Measurements from ENCODE around the gene FRMPD2. TPM values are rescaled to one million over a fixed set of nuclear protein-coding genes. Genes with fewer than 3 reads are reported as not detected.
"Not testable (repeated sequence)": the region's sequence is repeated elsewhere in the genome, so short reads cannot be mapped to it uniquely, and the experiment has no call there.

The FRMPD2 gene
- total RNA-seq, 4 donors from 2014 or later, result not detected

- intact Hi-C loops (cut with DNase I), result not testable (repeated sequence)
Observed at GRCh38 chr10:48154211-48155140, 120.0 kb downstream of the FRMPD2 start.

GRCh38 chr10:48147643-48148042 is 126.9 kb downstream of the FRMPD2 start:
- H3K4me3 ChIP-seq; H3K36me3 ChIP-seq; H3K27me3 ChIP-seq; H3K9me3 ChIP-seq; DNase-seq (ENCODE audit: extremely low spot score); H3K4me1 ChIP-seq; H3K27ac ChIP-seq (replicated peaks in 1 of 4); intact Hi-C loops (cut with DNase I): not testable (repeated sequence)
- no CpG with 5 or more reads among the region's 3 CpGs for WGBS

More at GRCh38 chr10:48154211-48155140, 120.0 kb downstream of the FRMPD2 start:
- not testable (repeated sequence) for DNase-seq (ENCODE audit: extremely low spot score); H3K4me1 ChIP-seq; H3K9me3 ChIP-seq; H3K4me3 ChIP-seq; H3K27ac ChIP-seq (replicated peaks in 1 of 4); H3K36me3 ChIP-seq; H3K27me3 ChIP-seq
- 74% methylated on average over 3 of the region's 6 CpGs for WGBS

GRCh38 chr10:48143721-48144642 is 130.5 kb downstream of the FRMPD2 start:
- no CpG with 5 or more reads among the region's 10 CpGs for WGBS
- H3K27ac ChIP-seq (replicated peaks in 1 of 4); DNase-seq (ENCODE audit: extremely low spot score); H3K36me3 ChIP-seq; H3K27me3 ChIP-seq; H3K4me1 ChIP-seq; H3K9me3 ChIP-seq; intact Hi-C loops (cut with DNase I); H3K4me3 ChIP-seq: not testable (repeated sequence)

- H3K36me3 ChIP-seq; H3K27me3 ChIP-seq; H3K27ac ChIP-seq (replicated peaks in 1 of 4); H3K4me1 ChIP-seq; DNase-seq (ENCODE audit: extremely low spot score); intact Hi-C loops (cut with DNase I); H3K4me3 ChIP-seq; H3K9me3 ChIP-seq: not testable (repeated sequence)
- WGBS, result no CpG with 5 or more reads among the region's 3 CpGs
Observed at GRCh38 chr10:48140949-48141348, 133.5 kb downstream of the FRMPD2 start.

- H3K27ac ChIP-seq (replicated peaks in 1 of 4); H3K36me3 ChIP-seq; DNase-seq (ENCODE audit: extremely low spot score); H3K9me3 ChIP-seq; H3K27me3 ChIP-seq; intact Hi-C loops (cut with DNase I); H3K4me3 ChIP-seq; H3K4me1 ChIP-seq: not testable (repeated sequence)
- WGBS, result no CpG with 5 or more reads among the region's 53 CpGs
Observed at GRCh38 chr10:48139953-48140850, 134.3 kb downstream of the FRMPD2 start.

GRCh38 chr10:48128954-48129353 is 145.5 kb downstream of the FRMPD2 start:
- H3K27ac ChIP-seq (replicated peaks in 1 of 4); DNase-seq (ENCODE audit: extremely low spot score); H3K27me3 ChIP-seq; H3K4me3 ChIP-seq; H3K36me3 ChIP-seq; H3K9me3 ChIP-seq; H3K4me1 ChIP-seq; intact Hi-C loops (cut with DNase I): not testable (repeated sequence)
- no CpG with 5 or more reads among the region's 2 CpGs for WGBS

GRCh38 chr10:48126251-48126650 is 148.2 kb downstream of the FRMPD2 start:
- H3K4me3 ChIP-seq; H3K36me3 ChIP-seq; DNase-seq (ENCODE audit: extremely low spot score); H3K4me1 ChIP-seq; H3K27ac ChIP-seq (replicated peaks in 1 of 4); H3K9me3 ChIP-seq; H3K27me3 ChIP-seq; intact Hi-C loops (cut with DNase I): not testable (repeated sequence)
- WGBS, result no CpG with 5 or more reads among the region's 2 CpGs

- H3K4me1 ChIP-seq; H3K27me3 ChIP-seq; H3K9me3 ChIP-seq; H3K36me3 ChIP-seq; H3K27ac ChIP-seq (replicated peaks in 1 of 4); H3K4me3 ChIP-seq; DNase-seq (ENCODE audit: extremely low spot score); intact Hi-C loops (cut with DNase I): not testable (repeated sequence)
- WGBS, result 17% methylated on average over 1 of the region's 2 CpGs
Observed at GRCh38 chr10:48125631-48126030, 148.9 kb downstream of the FRMPD2 start.

- H3K27ac ChIP-seq (replicated peaks in 1 of 4); H3K4me1 ChIP-seq; H3K27me3 ChIP-seq; H3K36me3 ChIP-seq; H3K4me3 ChIP-seq; intact Hi-C loops (cut with DNase I); DNase-seq (ENCODE audit: extremely low spot score); H3K9me3 ChIP-seq: not testable (repeated sequence)
Observed at GRCh38 chr10:48122618-48123017, 151.9 kb downstream of the FRMPD2 start.

- H3K4me3 ChIP-seq; H3K9me3 ChIP-seq; H3K4me1 ChIP-seq; intact Hi-C loops (cut with DNase I); H3K36me3 ChIP-seq; DNase-seq (ENCODE audit: extremely low spot score); H3K27me3 ChIP-seq; H3K27ac ChIP-seq (replicated peaks in 1 of 4): not testable (repeated sequence)
- no CpG with 5 or more reads among the region's 3 CpGs for WGBS
Observed at GRCh38 chr10:48110277-48110676, 164.2 kb downstream of the FRMPD2 start.
